ENCODE data around the gene STAT2.
"Not testable (repeated sequence)": the region's sequence is repeated elsewhere in the genome, so short reads cannot be mapped to it uniquely, and the experiment has no call there.

Gene STAT2

DNA sequence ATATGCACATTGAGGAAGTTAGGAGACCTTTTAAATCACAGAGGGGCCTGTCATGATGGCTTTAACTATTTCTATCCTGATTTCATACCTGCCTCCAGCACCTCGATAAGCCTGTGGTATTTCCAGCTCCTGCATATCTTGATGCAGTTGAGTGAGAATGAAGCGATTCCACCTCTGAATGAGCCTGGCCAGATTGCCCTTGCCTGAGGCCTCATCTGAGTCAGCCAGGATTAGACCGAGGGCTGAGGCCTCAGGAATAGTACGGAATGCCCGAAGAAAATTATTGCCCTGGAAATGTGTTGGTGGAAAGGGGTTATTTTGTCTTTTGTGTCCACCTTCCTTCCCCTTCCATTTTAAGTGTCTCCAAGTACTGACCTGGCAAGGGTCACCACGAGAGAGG is 35.7 kb downstream of the STAT2 start:
- no peak for DNase-seq

DNA sequence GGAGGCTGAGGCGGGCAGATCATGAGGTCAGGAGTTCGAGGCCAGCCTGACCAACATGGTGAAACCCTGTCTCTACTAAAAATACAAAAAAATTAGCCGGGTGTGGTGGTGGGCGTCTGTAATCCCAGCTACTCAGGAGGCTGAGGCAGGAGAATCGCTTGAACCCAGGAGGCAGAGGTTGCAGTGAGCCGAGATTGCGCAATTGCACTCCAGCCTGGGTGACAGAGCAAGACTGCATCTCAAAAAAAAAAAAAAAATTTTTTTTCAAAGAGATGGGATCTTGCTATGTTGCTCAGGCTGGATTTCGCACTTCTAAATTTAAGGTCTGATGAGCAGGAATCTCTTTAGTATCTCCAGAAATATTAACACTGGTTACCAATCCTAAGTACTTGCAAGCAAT is 38.3 kb downstream of the STAT2 start:
- not testable (repeated sequence) for DNase-seq

DNA sequence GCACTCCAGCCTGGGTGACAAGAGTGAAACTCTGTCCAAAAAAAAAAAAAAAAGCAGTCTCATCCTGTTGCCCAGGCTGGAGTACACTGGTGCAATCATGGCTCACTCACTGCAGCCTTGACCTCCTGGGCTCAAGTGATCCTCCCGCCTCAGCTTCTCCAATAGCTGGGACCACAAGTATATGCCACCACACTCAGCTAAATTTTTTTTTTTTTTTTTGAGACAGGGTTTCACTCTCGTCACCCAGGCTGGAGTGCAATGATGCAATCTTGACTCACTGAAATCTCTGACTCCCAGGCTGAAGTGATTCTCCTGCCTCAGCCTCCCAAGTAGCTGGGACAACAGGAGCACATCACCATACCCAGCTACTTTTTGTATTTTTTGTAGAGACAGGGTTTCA is 38.9 kb downstream of the STAT2 start:
- DNase-seq: no peak

DNA sequence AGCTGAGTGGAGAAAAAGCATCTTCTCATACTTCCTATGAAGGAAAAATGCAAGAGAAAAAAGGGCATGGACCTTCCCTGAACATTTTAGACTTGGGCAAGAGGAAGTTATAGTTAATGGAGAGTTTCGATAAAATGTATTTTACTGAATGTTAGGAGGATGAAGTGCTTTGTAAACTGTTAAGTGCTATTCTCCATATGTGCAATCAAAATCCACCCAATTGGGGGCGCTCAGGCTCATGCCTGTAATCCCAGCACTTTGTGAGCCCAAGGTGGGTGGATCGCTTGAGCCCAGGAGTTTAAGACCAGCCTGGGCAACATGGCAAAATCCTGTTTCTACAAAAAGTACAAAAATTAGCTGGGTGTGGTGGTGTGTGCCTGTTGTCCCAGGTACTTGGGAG is 42.2 kb downstream of the STAT2 start:
- DNase-seq: no peak

DNA sequence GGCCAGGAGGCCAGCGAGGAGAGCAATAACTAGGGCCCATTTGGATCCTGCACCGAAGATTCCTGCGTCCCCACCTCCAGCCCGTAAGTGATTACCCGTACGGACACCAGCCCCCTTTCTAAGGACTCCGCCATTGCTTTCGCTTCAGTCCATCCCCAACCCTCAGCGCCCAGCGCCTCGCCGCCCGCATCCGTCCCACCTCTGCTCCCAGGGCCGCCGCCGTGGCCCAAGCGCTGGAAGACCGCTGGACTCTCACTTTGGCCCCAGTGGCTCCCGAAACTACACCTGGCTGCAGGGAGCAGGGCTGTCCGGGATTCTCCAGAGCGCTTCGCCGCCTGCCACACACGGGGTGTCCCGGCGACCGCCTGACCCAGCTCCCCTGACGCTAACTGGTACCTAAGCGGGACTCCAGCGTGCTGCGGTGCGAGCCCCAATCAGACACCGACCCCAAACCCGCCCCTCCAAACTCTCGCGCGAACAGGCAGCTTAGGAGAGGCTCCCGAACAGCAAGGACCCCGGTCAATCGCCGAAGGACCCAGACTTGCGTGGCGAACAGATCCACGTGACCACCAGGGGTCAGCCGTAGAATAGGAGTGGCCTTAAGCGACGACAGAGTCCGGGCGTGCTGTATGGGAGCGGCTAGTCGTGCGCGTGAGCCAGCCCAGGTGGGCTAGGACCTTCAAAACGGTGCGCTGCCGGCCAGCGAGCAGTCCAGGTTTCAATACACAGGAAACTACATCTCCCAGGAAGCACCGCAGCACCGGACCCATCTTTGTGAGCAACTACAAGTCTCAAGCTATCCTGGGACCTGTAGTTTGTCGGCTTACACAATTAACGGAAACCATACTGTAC is 44.1 kb downstream of the STAT2 start, which contains the start of gene CNPY2:
TSS of gene CNPY2 (minus strand) at position 367 of the 852 bp plus-strand sequence. CDS start 771 bp downstream, outside the sequence.
- DNase-seq: peak; percentile 99

DNA sequence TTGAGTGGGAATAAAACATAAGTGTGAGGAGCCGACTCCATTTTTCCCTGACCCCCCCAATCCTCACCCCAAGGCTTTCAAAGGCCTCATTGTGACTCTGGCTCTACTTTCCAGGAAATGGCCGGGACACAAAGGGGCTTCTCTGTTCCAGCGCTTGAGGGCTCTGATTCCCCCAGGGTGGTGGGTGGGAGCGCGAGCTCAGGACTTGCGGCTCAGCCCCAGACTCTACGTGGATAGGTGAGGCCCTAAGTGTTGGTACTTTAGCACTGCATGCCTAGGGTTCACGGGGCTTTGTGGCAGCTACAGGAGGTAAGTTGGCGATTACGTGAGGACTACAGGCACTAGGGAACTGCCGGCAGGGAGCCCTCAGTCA is 44.7 kb downstream of the STAT2 start:
- no peak for DNase-seq

DNA sequence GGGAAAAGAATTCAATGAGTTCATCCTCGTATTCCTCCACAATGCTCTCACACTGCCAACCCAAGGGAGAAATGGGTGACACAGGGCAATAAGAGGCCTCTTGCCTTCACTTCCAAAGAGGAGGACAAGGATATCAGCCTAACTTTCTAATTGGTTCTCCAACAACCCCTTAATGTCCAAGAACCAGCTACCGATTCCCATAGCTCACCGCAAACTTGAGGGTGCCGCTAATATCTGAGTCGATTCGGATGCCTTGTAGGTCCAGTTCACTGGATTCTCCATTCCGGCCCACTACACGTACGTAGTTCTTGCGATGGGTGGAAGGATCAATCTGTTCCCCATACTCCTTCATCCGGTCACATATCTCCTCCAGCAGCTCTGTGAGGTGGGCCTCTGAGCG is 48.9 kb downstream of the STAT2 start:
- no peak for DNase-seq

DNA sequence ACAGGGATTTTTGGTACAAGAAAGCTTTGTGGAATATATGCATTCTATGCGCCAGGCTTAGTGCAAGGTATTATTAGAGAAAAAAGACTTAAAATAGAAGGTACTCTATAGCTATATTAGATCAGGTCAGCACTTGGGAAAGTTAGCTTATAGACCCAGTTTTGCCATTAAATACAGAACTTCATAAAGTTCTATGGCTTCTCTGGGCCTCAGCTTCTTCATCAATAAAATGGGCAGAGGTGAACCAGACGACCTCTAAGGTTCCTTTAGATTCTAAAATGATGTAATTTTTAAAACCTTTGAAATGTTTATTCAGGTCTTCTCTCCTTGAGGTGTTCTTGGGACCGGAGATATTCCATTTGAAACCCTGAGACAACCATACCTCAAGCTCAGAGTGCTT is 51.2 kb downstream of the STAT2 start:
- DNase-seq: no peak

DNA sequence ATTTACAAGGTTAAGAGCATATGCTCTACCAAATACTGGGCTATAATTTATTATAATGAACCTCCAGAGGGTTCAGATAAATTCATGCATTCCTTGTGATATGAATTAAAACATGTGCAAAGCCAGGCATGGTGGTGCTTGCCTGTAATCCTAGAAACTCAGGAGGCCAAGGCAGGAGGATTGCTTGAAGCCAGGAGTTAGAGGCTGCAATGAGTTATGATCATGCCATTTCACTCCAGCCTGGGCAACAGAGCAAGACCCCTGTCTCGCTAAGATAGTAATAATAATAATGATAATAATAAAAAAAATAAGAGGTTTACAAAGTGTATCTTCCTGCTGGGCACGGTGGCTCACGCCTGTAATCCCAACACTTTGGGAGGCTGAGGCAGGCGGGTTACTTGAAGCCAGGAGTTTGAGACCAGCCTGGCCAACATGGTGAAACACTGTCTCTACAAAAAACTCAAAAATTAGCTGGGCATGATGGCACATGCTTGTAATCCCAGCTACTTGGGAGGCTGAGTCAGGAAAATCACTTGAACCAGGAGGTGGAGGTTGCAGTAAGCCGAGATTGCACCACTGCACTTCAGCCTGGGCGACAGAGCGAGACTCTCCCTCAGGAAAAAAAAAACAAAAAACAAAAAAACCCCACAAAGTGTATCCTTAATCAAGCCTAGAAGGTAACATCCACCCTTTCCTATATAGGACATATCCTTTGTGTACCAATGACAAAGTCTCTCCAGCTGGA is 52.5 kb downstream of the STAT2 start:
- no peak for DNase-seq

DNA sequence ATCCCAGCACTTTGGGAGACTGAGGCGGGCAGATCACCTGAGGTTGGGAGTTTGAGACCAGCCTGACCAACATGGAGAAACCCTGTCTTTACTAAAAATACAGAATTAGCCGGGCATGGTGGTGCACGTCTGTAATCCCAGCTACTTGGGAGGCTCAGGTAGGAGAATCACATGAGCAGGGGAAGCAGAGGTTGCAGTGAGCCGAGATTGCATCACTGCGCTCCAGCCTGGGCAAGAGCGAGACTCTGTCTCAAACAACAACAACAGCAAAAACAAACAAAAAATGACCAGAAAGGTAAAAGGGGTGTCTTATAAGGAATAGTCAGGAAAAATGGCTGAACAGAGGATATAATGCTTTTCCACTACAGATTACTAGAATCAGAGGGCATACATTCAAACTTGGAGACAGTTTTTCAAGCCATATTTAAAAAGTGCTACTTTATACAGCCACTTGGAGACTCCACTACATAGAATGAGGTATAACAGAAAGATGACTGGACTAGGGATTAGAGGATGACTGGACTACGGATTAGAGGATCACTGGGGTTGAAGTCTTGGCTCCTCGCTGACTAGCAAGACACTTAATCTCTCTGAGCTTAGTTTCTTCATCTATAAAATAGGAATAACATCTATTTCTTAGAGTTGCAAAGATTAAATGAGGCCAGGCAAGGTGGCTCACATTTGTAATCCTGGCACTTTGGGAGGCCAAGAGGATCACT is 54.9 kb downstream of the STAT2 start:
- no peak for DNase-seq

DNA sequence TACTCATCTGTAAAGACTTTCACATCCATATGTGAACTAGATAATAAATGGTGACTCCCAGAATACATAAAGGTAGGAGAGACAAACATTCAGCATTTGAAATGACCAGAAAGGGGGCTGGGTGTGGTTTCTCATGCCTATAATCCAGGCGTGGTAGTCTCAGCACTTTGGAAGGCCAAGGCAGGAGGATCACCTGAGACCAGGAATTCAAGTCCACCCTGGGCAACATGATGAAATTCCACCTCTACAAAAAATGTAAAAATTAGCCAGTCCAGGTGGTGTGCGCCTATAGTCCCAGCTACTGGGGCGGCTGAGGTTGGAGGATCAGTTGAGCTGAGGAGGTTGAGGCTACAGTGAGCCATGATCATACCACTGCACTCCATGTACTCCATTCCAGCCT is 55.6 kb downstream of the STAT2 start:
- DNase-seq: no peak

DNA sequence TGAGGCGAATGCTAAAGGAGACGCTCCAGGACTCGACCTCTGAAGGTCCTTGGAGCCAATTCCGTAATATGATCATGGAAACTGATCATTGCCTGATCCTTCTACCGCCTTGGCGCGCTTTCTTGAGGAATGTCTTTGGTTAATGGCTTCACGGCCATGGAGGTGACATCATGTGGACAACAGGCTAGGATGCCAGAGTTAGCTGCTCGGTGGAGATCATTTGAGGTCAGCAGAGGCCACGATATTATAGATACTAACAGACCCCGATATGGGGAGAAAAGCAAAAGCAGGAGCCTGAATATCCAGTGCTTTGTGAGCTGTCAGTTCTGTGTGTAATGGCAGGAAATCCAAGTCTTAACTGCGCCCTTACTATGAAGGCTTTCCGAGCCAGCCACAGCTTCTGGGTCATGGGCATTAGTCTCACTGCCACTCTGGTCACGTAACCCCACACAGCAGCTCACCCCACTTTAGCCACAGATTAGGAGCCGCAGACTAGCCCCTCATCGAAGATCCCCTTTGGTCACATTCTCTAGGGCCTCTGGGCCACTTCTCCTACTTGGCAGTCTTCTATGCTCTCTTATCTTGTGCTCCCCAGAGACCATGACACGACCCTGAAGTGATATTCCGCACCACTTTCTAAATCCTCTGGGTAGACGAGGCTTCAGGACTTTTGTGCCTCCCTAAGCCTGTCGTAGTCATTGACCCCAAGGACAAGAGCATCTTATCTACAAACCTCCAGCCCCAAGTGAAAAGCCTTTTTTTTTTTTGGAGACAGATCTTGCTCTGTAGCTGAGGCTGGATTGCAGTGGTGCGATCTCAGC is 59.1 kb downstream of the STAT2 start:
- DNase-seq: peak; percentile 30

DNA sequence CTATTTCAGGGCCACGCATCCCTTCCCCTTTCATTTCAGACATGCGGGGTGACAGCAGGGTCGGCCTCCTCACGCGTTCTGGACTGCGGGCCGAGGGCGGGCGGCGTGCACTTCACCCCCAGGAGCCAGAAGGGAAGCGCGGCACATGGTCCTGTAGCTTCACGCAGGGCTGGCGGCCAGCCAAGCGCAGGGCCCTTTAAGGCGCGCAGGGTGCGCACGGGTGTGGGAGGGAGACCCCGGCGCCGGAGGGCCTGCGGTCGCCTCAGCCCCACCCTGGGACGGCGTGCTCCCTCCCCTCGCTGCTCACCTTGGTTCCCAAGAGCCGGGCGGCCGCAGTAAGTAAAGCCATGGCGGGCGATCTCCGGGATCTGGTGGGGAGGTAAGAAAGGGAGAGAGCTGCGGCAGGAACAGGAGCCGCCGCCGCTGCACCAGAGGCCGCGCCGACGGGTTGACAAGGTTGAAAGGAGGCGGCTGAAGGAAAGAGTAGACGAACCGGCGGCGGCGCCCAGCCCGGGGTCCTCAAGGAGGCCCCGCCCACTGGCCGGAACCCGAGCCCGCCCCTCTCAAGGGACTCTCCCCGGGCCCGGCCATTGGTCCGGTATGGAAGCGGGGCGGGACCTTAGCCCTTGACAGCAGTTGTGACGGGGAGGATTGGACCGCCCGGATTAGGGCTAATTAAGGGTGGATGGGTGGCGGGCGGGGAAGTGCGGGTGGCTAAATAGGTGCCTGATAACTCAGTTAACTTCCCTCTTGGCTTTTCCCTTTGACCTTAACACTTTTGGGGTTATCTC is 59.9 kb downstream of the STAT2 start, which contains the start of gene CS:
TSS of gene CS (minus strand) at position 478 of the 791 bp plus-strand sequence. CDS start at position 349, 129 bp downstream.
- peak; percentile 95 for DNase-seq

DNA sequence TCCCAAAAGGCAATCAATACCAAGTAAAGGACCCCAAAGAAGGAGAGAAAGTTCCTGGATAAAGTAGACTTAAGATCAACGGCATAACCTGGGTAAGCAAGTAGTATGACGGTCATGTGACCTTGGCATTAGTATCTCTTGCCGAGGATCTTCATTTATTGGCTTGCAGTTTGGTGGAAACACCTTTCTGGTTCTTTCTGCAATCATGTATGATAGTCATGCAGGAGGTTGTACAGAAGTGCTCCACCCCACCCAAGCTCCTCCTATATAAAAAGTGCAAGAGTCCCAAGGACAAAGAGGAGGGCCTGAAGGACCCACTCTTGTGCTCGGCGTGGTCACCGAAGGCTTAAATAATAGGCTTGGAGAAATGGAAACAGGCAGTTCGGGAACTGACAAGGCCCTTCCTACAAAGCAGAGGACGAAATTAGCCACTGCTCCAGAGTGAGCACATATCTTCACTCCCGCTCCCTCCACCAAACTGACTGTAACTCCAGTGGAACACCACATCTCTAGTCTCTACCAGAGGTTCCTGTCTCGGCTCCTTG is 60.5 kb downstream of the STAT2 start:
- DNase-seq: no peak

DNA sequence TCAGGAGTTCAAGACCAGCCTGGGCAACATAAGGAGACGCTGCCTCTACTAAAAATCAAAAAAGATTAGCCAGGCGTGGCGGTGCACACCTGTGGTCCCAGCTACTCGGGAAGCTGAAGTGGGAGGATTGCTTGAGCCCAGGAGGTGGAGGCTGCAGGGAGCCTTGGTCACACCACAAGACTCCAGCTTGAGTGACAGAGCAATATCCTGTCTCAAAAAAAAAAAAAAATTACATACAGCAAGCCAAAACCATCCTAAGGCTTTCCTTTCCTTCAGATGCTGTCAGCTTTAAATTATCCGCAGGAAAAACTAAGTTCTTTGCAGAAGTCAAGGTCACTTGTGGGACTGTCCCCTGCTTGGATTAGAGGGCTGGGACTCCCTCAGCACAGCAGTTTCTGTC is 61.1 kb downstream of the STAT2 start:
- DNase-seq: no peak

DNA sequence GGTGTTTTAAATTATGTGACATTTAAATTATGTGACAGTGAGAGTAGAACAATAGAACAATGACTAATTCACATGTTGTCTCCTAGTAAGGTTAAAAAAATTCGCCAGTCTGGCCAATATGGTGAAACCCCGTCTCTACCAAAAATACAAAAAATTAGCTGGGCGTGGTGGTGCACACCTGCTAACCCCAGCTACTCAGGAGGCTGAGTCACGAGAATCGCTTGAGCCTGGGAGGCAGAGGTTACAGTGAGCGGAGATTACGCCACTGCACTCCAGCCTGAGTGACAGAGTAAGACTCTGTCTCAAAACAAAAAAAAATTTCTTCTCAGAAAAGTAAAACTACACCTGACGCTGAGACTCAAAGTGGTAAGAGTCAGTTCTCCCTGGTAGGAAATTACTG is 62.5 kb downstream of the STAT2 start:
- no peak for DNase-seq

DNA sequence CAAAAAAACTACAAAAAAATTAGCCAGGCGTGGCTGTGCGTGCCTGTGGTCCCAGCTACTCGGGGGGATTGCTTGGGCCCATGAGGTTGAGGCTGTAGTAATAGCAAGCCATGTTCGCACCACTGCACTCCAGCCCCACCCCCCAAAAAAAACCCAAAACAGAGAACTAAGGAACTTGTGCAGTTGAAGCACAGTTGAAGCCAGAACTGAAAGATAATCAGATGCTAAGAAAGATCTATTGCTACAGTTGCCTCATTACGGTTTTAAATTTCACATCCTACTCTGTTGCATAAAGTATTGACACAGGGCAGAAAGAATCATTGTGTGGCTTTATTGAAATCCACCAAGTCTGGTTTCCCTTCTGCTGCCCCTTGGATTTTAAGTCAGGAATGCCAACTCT is 63.6 kb downstream of the STAT2 start:
- no peak for DNase-seq

DNA sequence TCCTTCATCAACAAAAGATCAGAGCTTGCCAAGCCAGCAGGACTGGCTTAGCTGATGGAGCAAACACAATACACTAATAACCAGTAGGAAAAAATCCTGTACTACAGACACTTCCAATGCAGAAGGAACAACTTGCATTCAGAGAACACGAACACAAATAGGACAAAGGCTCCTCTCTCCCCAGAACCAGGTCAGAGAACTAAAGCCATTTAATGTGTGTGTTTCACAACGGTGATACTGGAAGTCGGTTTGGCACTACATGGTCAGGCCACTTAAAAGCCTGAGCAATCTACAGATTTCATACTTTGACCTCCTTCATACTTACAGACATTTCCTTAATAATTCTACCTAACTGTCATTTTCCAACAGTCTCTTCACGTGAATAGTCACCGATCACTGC is 66.1 kb downstream of the STAT2 start:
- no peak for DNase-seq
